K562 (cell line): Measurements from ENCODE around the gene TMEM132C. TPM values are rescaled to one million over a fixed set of nuclear protein-coding genes. Genes with fewer than 3 reads are reported as not detected.
A peak's percentile ranks its signal among the peaks of the same experiment; 100 is the strongest.

Experiments used
- ATAC-seq: fragments of 200-7000 bp; cut with Tn5 transposase; 3 replicates; pipeline ENCODE4 v1.9.1; 2020; ENCODE audit warnings: moderate library complexity
- BruUV-seq: library from RNA; stranded (reverse); fragments of 400-500 nt; replicated peaks from 2 replicates; lab custom pipeline; 2021; lab: Mats Ljungman, UMichigan
- CTCF ChIA-PET: fragments of 300-600 bp; formaldehyde crosslinking; extraction: SDS; loops from one replicate; lab custom pipeline; 2021; ENCODE audit warnings: low intra/inter-chr PET ratio; lab: Yijun Ruan, JAX
- POLR2A ChIA-PET: fragments of 300-600, 350-650 bp; sonication (Branson Sonifier 250); formaldehyde crosslinking; extraction: SDS; loops from one replicate; lab custom pipeline; 2021; ENCODE audit warnings: antibody characterized with exemption, inconsistent platforms; lab: Yijun Ruan, JAX
- DNase-seq, 4 experiments: peaks; one replicate each; pipeline versions ENCODE4 v3.0.0 to v3.0.0-alpha.2; 2011 to 2018; ENCODE audit warnings: low spot score in 3 of 4, mixed read lengths in 3 of 4; ENCODE audit errors: extremely low read depth in 1 of 4
- FAIRE-seq: peaks from 2 replicates; lab custom pipeline; 2011; peaks lifted over from hg19 to GRCh38; lab: Jason Lieb, UNC
- H2AFZ ChIP-seq: 2 replicates; pipeline ENCODE4 v1.6.0; 2011; ENCODE audit warnings: low read depth, low read length, control low read depth, inconsistent platforms
- H3K27ac ChIP-seq: fragments of 200-600 bp; 3 replicates; pipeline ENCODE4 v1.8.0; 2011; ENCODE audit warnings: low read depth, mild to moderate bottlenecking, control low read depth, inconsistent platforms, low read length, moderate library complexity, mixed read lengths; ENCODE audit errors: extremely low read depth
- H3K27me3 ChIP-seq, 2 experiments: fragments of 300-600 bp in 1 of 2; 2 replicates in 1 of 2; 3 replicates in 1 of 2; pipeline versions ENCODE4 v1.6.0 to v1.8.0; 2011; ENCODE audit warnings: inconsistent platforms in 2 of 2, low read length in 2 of 2, mild to moderate bottlenecking in 1 of 2, mixed read lengths in 1 of 2, moderate library complexity in 1 of 2; ENCODE audit not compliant: control insufficient read depth in 2 of 2, insufficient read depth in 2 of 2
- H3K36me3 ChIP-seq: fragments of 300-600 bp; 3 replicates; pipeline ENCODE4 v1.8.0; 2011; ENCODE audit warnings: mild to moderate bottlenecking, low read length, inconsistent platforms; ENCODE audit not compliant: control insufficient read depth, insufficient read depth
- H3K4me1 ChIP-seq, 2 experiments: fragments of 200-600 bp in 1 of 2; replicated peaks in 1 of 2; 2 replicates in 1 of 2; 3 replicates in 1 of 2; pipeline versions ENCODE4 v1.5.1 to v1.8.0; 2011; ENCODE audit warnings: inconsistent platforms in 2 of 2, low read length in 2 of 2, mild to moderate bottlenecking in 1 of 2, mixed read lengths in 1 of 2, moderate library complexity in 1 of 2; ENCODE audit not compliant: control insufficient read depth in 2 of 2, insufficient read depth in 2 of 2
- H3K4me2 ChIP-seq: 2 replicates; pipeline ENCODE4 v1.6.1; 2011; ENCODE audit warnings: low read length, control low read depth, inconsistent platforms, mixed read lengths; ENCODE audit not compliant: insufficient read depth
- H3K4me3 ChIP-seq: fragments of 200-600 bp; sonication (generic), shearing (Covaris generic); 2 replicates; pipeline ENCODE4 v1.5.1; 2016; ENCODE audit warnings: control low read depth, inconsistent platforms
- H3K79me2 ChIP-seq: fragments of 200-600 bp; 3 replicates; pipeline ENCODE4 v1.8.0; 2011; ENCODE audit warnings: low read length, inconsistent platforms; ENCODE audit not compliant: control insufficient read depth, insufficient read depth
- H3K9ac ChIP-seq, 2 experiments: 2 replicates each; pipeline versions ENCODE4 v1.6.0 to v1.6.1; 2011; ENCODE audit warnings: low read depth in 2 of 2, low read length in 2 of 2, control low read depth in 1 of 2, inconsistent platforms in 1 of 2, mild to moderate bottlenecking in 1 of 2, mixed read lengths in 1 of 2; ENCODE audit not compliant: insufficient read depth in 1 of 2
- H3K9me1 ChIP-seq: one replicate; pipeline ENCODE4 v1.6.0; 2011; ENCODE audit warnings: inconsistent platforms, mild to moderate bottlenecking, low read length, moderate library complexity; ENCODE audit not compliant: control insufficient read depth, insufficient read depth
- H3K9me3 ChIP-seq: replicated peaks from 2 replicates; pipeline ENCODE4 v1.5.1; 2011; ENCODE audit warnings: low read depth, low read length, inconsistent platforms; ENCODE audit not compliant: control insufficient read depth, insufficient read depth
- H4K20me1 ChIP-seq: replicated peaks from 2 replicates; pipeline ENCODE4 v1.6.1; 2011; ENCODE audit warnings: low read length, inconsistent platforms, mixed read lengths; ENCODE audit not compliant: control insufficient read depth, insufficient read depth
- BRD9 ChIP-seq: fragments of 450-650 bp; IDR thresholded peaks from 2 replicates; pipeline ENCODE4 v1.6.1; 2018; ENCODE audit warnings: low read depth; ENCODE audit not compliant: partially characterized antibody
- CEBPG ChIP-seq, 3 experiments: fragments of 200-800 bp in 1 of 3; sonication (Bioruptor generic) in 1 of 3; sonication (generic) in 1 of 3; formaldehyde crosslinking in 1 of 3; IDR thresholded peaks in 2 of 3; conservative IDR thresholded peaks in 1 of 3; 2 replicates each; pipeline versions ENCODE4 v1.6.1 to v1.8.0; 2016 to 2022; ENCODE audit warnings: missing compliant biosample characterization in 2 of 3, missing genetic modification characterization in 2 of 3, mild to moderate bottlenecking in 1 of 3, missing genetic modification reagents in 1 of 3
- MXI1 ChIP-seq: IDR thresholded peaks from 2 replicates; pipeline ENCODE4 v1.6.1; 2011; ENCODE audit warnings: low read depth, mild to moderate bottlenecking, improper control_type of control experiment, low read length
- SMC3 ChIP-seq: conservative IDR thresholded peaks from 2 replicates; pipeline ENCODE4 v1.6.1; 2011; ENCODE audit warnings: low read depth, low read length, improper control_type of control experiment; ENCODE audit not compliant: insufficient read depth
- SNRNP70 ChIP-seq: fragments of 200-400 bp; formaldehyde crosslinking; optimal IDR thresholded peaks from 2 replicates; pipeline ENCODE3; 2017; ENCODE audit warnings: low read depth, low read length
- ZNF263 ChIP-seq: sonication (generic); formaldehyde crosslinking; IDR thresholded peaks from 2 replicates; pipeline ENCODE4 v1.8.0; 2022; ENCODE audit warnings: mild to moderate bottlenecking, missing genetic modification reagents, borderline replicate concordance
- WGBS: fragments of 100-300 bp; shearing (Covaris generic); methylation state at CpG from one replicate; pipeline ENCODE4 v1.1.6; 2016; ENCODE audit warnings: low coverage, mixed read lengths; ENCODE audit not compliant: insufficient coverage; ENCODE audit errors: missing lambda C conversion rate; 5-methylcytosine and 5-hydroxymethylcytosine counted together
- in situ Hi-C: fragments of 300-500 bp; cut with MboI; formaldehyde crosslinking; loops from 4 replicates; pipeline ENCODE4 v1.15.0; 2018; ENCODE audit warnings: inconsistent platforms, mixed read lengths
- intact Hi-C: fragments of 100-400 bp; cut with micrococcal nuclease; formaldehyde crosslinking; loops from 2 replicates; pipeline ENCODE4 v1.14.2; 2022
- polyA plus RNA-seq, 8 experiments: library from polyadenylated mRNA; depleted of rRNA in 4 of 8; stranded (reverse) in 5 of 8; unstranded in 3 of 8; fragments of >200 nt; fragmentation: Nextera tagmentation in 2 of 8; fragmentation: Illumina TruSeq in 1 of 8; extraction: Ambion mirVana in 2 of 8; extraction: Trizol in 1 of 8; gene quantifications; 2 replicates each; pipeline versions ENCODE4 v1.2.1 to v1.2.3, GENCODE V29; 2011 to 2014; ENCODE audit warnings: inconsistent platforms in 1 of 8, missing spikeins in 1 of 8
- total RNA-seq, 7 experiments: library from RNA; depleted of rRNA in 6 of 7; stranded (reverse); fragments of >200 nt in 6 of 7; fragmentation: Illumina TruSeq in 2 of 7; extraction: Trizol in 2 of 7; gene quantifications; 2 replicates each; pipeline versions ENCODE4 v1.2.1 to v1.2.3, GENCODE V29; 2011 to 2021; ENCODE audit warnings: low replicate concordance in 1 of 7
- TF ChIP-seq, protein P1 (sequence below): fragments of 250-450 bp; sonication (Bioruptor Pico); IDR thresholded peaks from 2 replicates; pipeline ENCODE4 v1.4.0; 2020
- TF ChIP-seq, protein P2 (sequence below): fragments of 450-650 bp; IDR thresholded peaks from 2 replicates; pipeline ENCODE4 v1.6.1; 2016

TMEM132C gene
- total and polyA plus RNA-seq, 9 of the 15 experiments (the other 6 are each of a cell fraction or from before 2014, with no cell fraction given): not detected

DNA sequence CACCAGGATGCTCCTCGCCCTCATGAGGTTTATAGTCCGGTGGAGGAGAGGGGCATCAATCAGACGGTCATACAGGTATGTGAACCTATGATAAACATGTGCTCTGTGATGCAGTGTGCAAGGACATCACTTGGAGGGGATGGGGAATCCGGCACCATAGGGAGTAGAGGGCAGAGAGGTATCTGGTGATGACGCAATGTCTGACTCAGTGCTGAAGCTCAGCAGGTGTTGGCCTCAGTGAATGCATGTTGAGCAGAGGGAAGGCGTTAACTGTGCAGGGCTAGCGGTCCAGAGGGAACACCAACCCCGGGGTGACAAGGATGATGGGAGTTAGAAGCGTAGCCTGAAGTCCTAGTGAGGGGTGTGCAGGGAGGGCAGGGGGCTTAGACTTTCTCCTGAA lies 200.9 kb downstream of the TMEM132C start (continued):
- TF ChIP-seq, protein P1, sequence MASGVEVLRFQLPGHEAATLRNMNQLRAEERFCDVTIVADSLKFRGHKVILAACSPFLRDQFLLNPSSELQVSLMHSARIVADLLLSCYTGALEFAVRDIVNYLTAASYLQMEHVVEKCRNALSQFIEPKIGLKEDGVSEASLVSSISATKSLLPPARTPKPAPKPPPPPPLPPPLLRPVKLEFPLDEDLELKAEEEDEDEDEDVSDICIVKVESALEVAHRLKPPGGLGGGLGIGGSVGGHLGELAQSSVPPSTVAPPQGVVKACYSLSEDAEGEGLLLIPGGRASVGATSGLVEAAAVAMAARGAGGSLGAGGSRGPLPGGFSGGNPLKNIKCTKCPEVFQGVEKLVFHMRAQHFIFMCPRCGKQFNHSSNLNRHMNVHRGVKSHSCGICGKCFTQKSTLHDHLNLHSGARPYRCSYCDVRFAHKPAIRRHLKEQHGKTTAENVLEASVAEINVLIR (CRISPR knock-in tag): no peak
- TF ChIP-seq BRD9 (no peak), SNRNP70 (no peak), CEBPG (CRISPR knock-in tag; IDR thresholded peaks at IDR 0.05) (no peak), CEBPG (tag; conservative IDR thresholded peaks at IDR 0.05 in 1 of 2, IDR thresholded peaks at IDR 0.05 in 1 of 2) (0 out of 4 replicates have a peak, but pooled peaks of 1 of the 2 experiments have one; percentile 37), ZNF263 (CRISPR knock-in tag) (no peak), SMC3 (no peak)

DNA sequence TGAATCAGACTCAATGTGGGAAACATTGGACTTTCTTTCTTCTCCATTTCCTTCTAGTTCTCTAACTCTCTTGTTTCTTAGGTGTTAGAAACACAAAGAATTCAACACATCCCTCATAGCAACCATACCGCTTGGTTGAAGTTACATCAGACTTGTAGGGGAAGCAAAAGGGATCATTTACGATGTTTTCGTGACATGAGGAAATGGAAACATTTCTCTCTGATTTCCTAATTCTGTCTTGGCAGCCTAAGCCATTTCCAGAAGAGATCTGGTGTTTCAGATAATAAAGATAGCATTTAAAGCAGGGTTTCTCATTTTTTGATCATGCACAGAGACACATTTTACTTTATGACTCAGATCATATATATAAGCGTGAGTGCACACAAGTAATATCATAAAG lies 202.0 kb downstream of the TMEM132C start:
- POLR2A ChIA-PET: no interaction called here
- no peak for TF ChIP-seq MXI1
- TF ChIP-seq, protein P2, sequence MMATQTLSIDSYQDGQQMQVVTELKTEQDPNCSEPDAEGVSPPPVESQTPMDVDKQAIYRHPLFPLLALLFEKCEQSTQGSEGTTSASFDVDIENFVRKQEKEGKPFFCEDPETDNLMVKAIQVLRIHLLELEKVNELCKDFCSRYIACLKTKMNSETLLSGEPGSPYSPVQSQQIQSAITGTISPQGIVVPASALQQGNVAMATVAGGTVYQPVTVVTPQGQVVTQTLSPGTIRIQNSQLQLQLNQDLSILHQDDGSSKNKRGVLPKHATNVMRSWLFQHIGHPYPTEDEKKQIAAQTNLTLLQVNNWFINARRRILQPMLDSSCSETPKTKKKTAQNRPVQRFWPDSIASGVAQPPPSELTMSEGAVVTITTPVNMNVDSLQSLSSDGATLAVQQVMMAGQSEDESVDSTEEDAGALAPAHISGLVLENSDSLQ: no peak

More for the DNA sequence above, 202.0 kb downstream of the TMEM132C start:
- H3K79me2 ChIP-seq: no peaks in the 10 kb centered on the region
- no peak overlapping the region for H3K9ac ChIP-seq
- no peak overlapping the region for H2AFZ ChIP-seq
- FAIRE-seq (no peak), ATAC-seq (no peak), DNase-seq (no peak)
- no peak overlapping the region for H3K27ac ChIP-seq
- no peaks in the 10 kb centered on the region for H4K20me1 ChIP-seq
- in situ Hi-C loops: no loop called here
- H3K36me3 ChIP-seq: no peaks in the 10 kb centered on the region
- intact Hi-C loops: no loop called here
- H3K4me1 ChIP-seq: no peaks in the 10 kb centered on the region
- no peaks in the 10 kb centered on the region for H3K9me1 ChIP-seq
- H3K4me2 ChIP-seq: no peak overlapping the region
- WGBS: 0% methylated on average over 4 of the region's 4 CpGs
- no peaks in the 10 kb centered on the region for H3K9me3 ChIP-seq
- CTCF ChIA-PET: no interaction called here
- BruUV-seq: no TSS peak
- no peak overlapping the region for H3K4me3 ChIP-seq
- peaks cover 0 to 4% of the 10 kb centered on the region in 2 experiments; a peak in 2 of 5 replicates for H3K27me3 ChIP-seq
